Measurements from ENCODE around the gene AMMECR1L. TPM values are rescaled to one million over a fixed set of nuclear protein-coding genes. Genes with fewer than 3 reads are reported as not detected.
"Not testable (repeated sequence)": the region's sequence is repeated elsewhere in the genome, so short reads cannot be mapped to it uniquely, and the experiment has no call there.

AMMECR1L gene
- polyA plus RNA-seq, 1 donor from 2014 or later: 19.5 TPM

GRCh38 chr2:127910415-127910814 is 24.7 kb upstream of the AMMECR1L start:
- no peak overlapping the region for H3K27ac ChIP-seq (ENCODE audit: low read length)
- no peaks in the 10 kb centered on the region for H3K9me3 ChIP-seq (ENCODE audit: low read length)
- no peaks in the 10 kb centered on the region for H3F3A ChIP-seq (ENCODE audit: insufficient read depth, low read length, poor library complexity, severe bottlenecking)
- H3K9me2 ChIP-seq (ENCODE audit: insufficient read depth, low read length): no peaks in the 10 kb centered on the region
- H3K9ac ChIP-seq (ENCODE audit: low read length): no peak overlapping the region
- no peaks in the 10 kb centered on the region for H3K79me2 ChIP-seq (replicated peaks; ENCODE audit: insufficient read depth, low read length)
- TF ChIP-seq CTCF (IDR thresholded peaks at IDR 0.05; ENCODE audit: poor library complexity, severe bottlenecking) (no peak), EP300 (conservative IDR thresholded peaks at IDR 0.05; ENCODE audit: poor library complexity, severe bottlenecking) (no peak), TAF1 (IDR thresholded peaks at IDR 0.05; ENCODE audit: low read depth) (no peak), SMC3 (conservative IDR thresholded peaks at IDR 0.05; ENCODE audit: poor library complexity) (no peak), RAD21 (conservative IDR thresholded peaks at IDR 0.05) (no peak), EZH2 (IDR thresholded peaks at IDR 0.05; ENCODE audit: borderline replicate concordance, insufficient read depth, low read length, poor library complexity, severe bottlenecking) (no peak), POLR2AphosphoS5 (IDR thresholded peaks at IDR 0.05) (no peak), REST (IDR thresholded peaks at IDR 0.05; ENCODE audit: borderline replicate concordance) (no peak), MXI1 (conservative IDR thresholded peaks at IDR 0.05; ENCODE audit: poor library complexity, severe bottlenecking) (no peak)
- no peak overlapping the region for H3K4me2 ChIP-seq (ENCODE audit: low read length)
- H2AFZ ChIP-seq (ENCODE audit: low read depth, low read length): no peak overlapping the region
- H3K36me3 ChIP-seq (ENCODE audit: insufficient read depth, low read length): no peaks in the 10 kb centered on the region
- H4K20me1 ChIP-seq (ENCODE audit: insufficient read depth): no peaks in the 10 kb centered on the region
- no peaks in the 10 kb centered on the region for H3K27me3 ChIP-seq (ENCODE audit: insufficient read depth, low read depth, low read length)
- H3K4me3 ChIP-seq (ENCODE audit: low read length): no peak overlapping the region

- Histone ChIP-seq H3K79me2 (replicated peaks; ENCODE audit: insufficient read depth, low read length) (no peaks in the 10 kb centered on the region), H3K9ac (ENCODE audit: low read length) (no peak overlapping the region), H3K27ac (ENCODE audit: low read length) (no peak overlapping the region), H3K9me2 (ENCODE audit: insufficient read depth, low read length) (no peaks in the 10 kb centered on the region), H2AFZ (ENCODE audit: low read depth, low read length) (no peak overlapping the region), H4K20me1 (ENCODE audit: insufficient read depth) (no peaks in the 10 kb centered on the region), H3F3A (ENCODE audit: insufficient read depth, low read length, poor library complexity, severe bottlenecking) (no peaks in the 10 kb centered on the region), H3K36me3 (ENCODE audit: insufficient read depth, low read length) (no peaks in the 10 kb centered on the region), H3K4me3 (ENCODE audit: low read length) (no peak overlapping the region), H3K27me3 (ENCODE audit: insufficient read depth, low read depth, low read length) (no peaks in the 10 kb centered on the region), H3K4me2 (ENCODE audit: low read length) (no peak overlapping the region), H3K9me3 (ENCODE audit: low read length) (no peaks in the 10 kb centered on the region)
- no peak for TF ChIP-seq MXI1 (conservative IDR thresholded peaks at IDR 0.05; ENCODE audit: poor library complexity, severe bottlenecking)
- TF ChIP-seq CTCF (IDR thresholded peaks at IDR 0.05; ENCODE audit: poor library complexity, severe bottlenecking): no peak
- no peak for TF ChIP-seq SMC3 (conservative IDR thresholded peaks at IDR 0.05; ENCODE audit: poor library complexity)
- no peak for TF ChIP-seq EZH2 (IDR thresholded peaks at IDR 0.05; ENCODE audit: borderline replicate concordance, insufficient read depth, low read length, poor library complexity, severe bottlenecking)
- TF ChIP-seq EP300 (conservative IDR thresholded peaks at IDR 0.05; ENCODE audit: poor library complexity, severe bottlenecking): no peak
- no peak for TF ChIP-seq POLR2AphosphoS5 (IDR thresholded peaks at IDR 0.05)
Observed at GRCh38 chr2:127909019-127909418, 23.3 kb upstream of the AMMECR1L start.

- not testable (repeated sequence) for H3K36me3 ChIP-seq (ENCODE audit: insufficient read depth, low read length); H3K4me3 ChIP-seq (ENCODE audit: low read length); H4K20me1 ChIP-seq (ENCODE audit: insufficient read depth); H3K27ac ChIP-seq (ENCODE audit: low read length); H3K9me2 ChIP-seq (ENCODE audit: insufficient read depth, low read length); H3K4me2 ChIP-seq (ENCODE audit: low read length); H3K79me2 ChIP-seq (replicated peaks; ENCODE audit: insufficient read depth, low read length); H3K9me3 ChIP-seq (ENCODE audit: low read length); H3K9ac ChIP-seq (ENCODE audit: low read length); H3K27me3 ChIP-seq (ENCODE audit: insufficient read depth, low read depth, low read length); H2AFZ ChIP-seq (ENCODE audit: low read depth, low read length); H3F3A ChIP-seq (ENCODE audit: insufficient read depth, low read length, poor library complexity, severe bottlenecking)
Observed at GRCh38 chr2:127907733-127908400, 22.1 kb upstream of the AMMECR1L start.
